HepG2 (cell line): ENCODE data around the gene ITCH. TPM values are rescaled to one million over a fixed set of nuclear protein-coding genes. Genes with fewer than 3 reads are reported as not detected.

Source experiments
- AKAP8 ChIP-seq: sonication (generic); formaldehyde crosslinking; IDR thresholded peaks from 2 replicates; pipeline ENCODE4 v1.5.1; 2020; ENCODE audit warnings: mild to moderate bottlenecking, missing genetic modification reagents
- DNMT1 ChIP-seq: sonication (generic); formaldehyde crosslinking; IDR thresholded peaks from 2 replicates; pipeline ENCODE4 v1.5.1; 2020; ENCODE audit warnings: mild to moderate bottlenecking, missing genetic modification reagents
- ERF ChIP-seq: IDR thresholded peaks from 2 replicates; pipeline ENCODE4 v1.6.1; 2018; ENCODE audit warnings: missing biosample characterization, missing genetic modification reagents
- FOSL2 ChIP-seq: sonication (generic); formaldehyde crosslinking; IDR thresholded peaks from 2 replicates; pipeline ENCODE4 v1.4.0; 2020; ENCODE audit warnings: missing genetic modification reagents
- FOXP4 ChIP-seq: sonication (generic); formaldehyde crosslinking; IDR thresholded peaks from 2 replicates; pipeline ENCODE4 v1.4.0; 2020; ENCODE audit warnings: missing genetic modification reagents
- GMEB2 ChIP-seq: IDR thresholded peaks from 2 replicates; pipeline ENCODE4 v1.6.1; 2016; ENCODE audit warnings: missing biosample characterization, missing genetic modification reagents, low read depth
- MIER3 ChIP-seq: IDR thresholded peaks from 2 replicates; pipeline ENCODE4 v1.6.1; 2016; ENCODE audit warnings: missing compliant biosample characterization, borderline replicate concordance
- NBN ChIP-seq: fragments of 450-650 bp; conservative IDR thresholded peaks from 2 replicates; pipeline ENCODE4 v1.6.1; 2017
- NR3C1 ChIP-seq: sonication (generic); formaldehyde crosslinking; IDR thresholded peaks from 2 replicates; pipeline ENCODE4 v1.4.0; 2020; ENCODE audit warnings: missing genetic modification reagents
- SALL2 ChIP-seq: sonication (generic); formaldehyde crosslinking; IDR thresholded peaks from 2 replicates; pipeline ENCODE4 v1.8.1; 2023; ENCODE audit warnings: mild to moderate bottlenecking, missing genetic modification reagents, inconsistent platforms
- SMAD9 ChIP-seq: sonication (generic); formaldehyde crosslinking; IDR thresholded peaks from 2 replicates; pipeline ENCODE4 v1.5.1; 2020; ENCODE audit warnings: mild to moderate bottlenecking, missing genetic modification reagents
- THAP9 ChIP-seq: sonication (generic); formaldehyde crosslinking; IDR thresholded peaks from 2 replicates; pipeline ENCODE4; 2020; ENCODE audit warnings: missing genetic modification reagents, mild to moderate bottlenecking, borderline replicate concordance
- TP53 ChIP-seq: sonication (generic); formaldehyde crosslinking; conservative IDR thresholded peaks from 2 replicates; pipeline ENCODE4 v1.4.0; 2020; ENCODE audit warnings: missing genetic modification reagents
- ZBTB43 ChIP-seq: sonication (generic); formaldehyde crosslinking; conservative IDR thresholded peaks from 2 replicates; pipeline ENCODE4 v1.4.0; 2020; ENCODE audit warnings: missing genetic modification reagents
- ZNF550 ChIP-seq: sonication (generic); formaldehyde crosslinking; IDR thresholded peaks from 2 replicates; pipeline ENCODE4 v1.4.0; 2020; ENCODE audit warnings: mild to moderate bottlenecking, missing genetic modification reagents, borderline replicate concordance
- ZNF569 ChIP-seq: sonication (generic); formaldehyde crosslinking; IDR thresholded peaks from 2 replicates; pipeline ENCODE4 v1.5.0; 2020; ENCODE audit warnings: mild to moderate bottlenecking, missing genetic modification reagents, moderate library complexity, borderline replicate concordance
- ZNF572 ChIP-seq: sonication (generic); formaldehyde crosslinking; IDR thresholded peaks from 2 replicates; pipeline ENCODE4 v1.5.1; 2020; ENCODE audit warnings: mild to moderate bottlenecking, missing genetic modification reagents
- ZNF607 ChIP-seq: sonication (generic); formaldehyde crosslinking; IDR thresholded peaks from 2 replicates; pipeline ENCODE4 v1.5.1; 2020; ENCODE audit warnings: missing genetic modification reagents, mild to moderate bottlenecking, borderline replicate concordance
- ZNF768 ChIP-seq: sonication (generic); formaldehyde crosslinking; IDR thresholded peaks from 2 replicates; pipeline ENCODE4 v1.4.0; 2020; ENCODE audit warnings: missing genetic modification reagents
- ZNF879 ChIP-seq: sonication (generic); formaldehyde crosslinking; IDR thresholded peaks from 2 replicates; pipeline ENCODE4 v1.8.1; 2023; ENCODE audit warnings: missing genetic modification reagents
- ZSCAN21 ChIP-seq: sonication (generic); formaldehyde crosslinking; IDR thresholded peaks from 2 replicates; pipeline ENCODE4 v1.8.0; 2022; ENCODE audit warnings: mild to moderate bottlenecking, missing genetic modification reagents, moderate library complexity, borderline replicate concordance
- polyA plus RNA-seq, 8 experiments: library from polyadenylated mRNA; depleted of rRNA in 3 of 8; stranded (reverse) in 7 of 8; unstranded in 1 of 8; fragments of >200 nt; fragmentation: Illumina TruSeq in 4 of 8; extraction: Trizol in 4 of 8; gene quantifications; 2 replicates each; pipeline versions ENCODE4 v1.2.1 to v1.2.3, GENCODE V29; 2011 to 2016; ENCODE audit warnings: low read depth in 4 of 8, missing spikeins in 1 of 8, mixed read lengths in 1 of 8; ENCODE audit not compliant: insufficient read depth in 1 of 8
- total RNA-seq, 5 experiments: library from RNA; depleted of rRNA; stranded (reverse); fragments of >200 nt; fragmentation: Illumina TruSeq; extraction: Trizol; gene quantifications; 2 replicates each; pipeline ENCODE4 v1.2.3, GENCODE V29; 2016; ENCODE audit warnings: low read depth in 1 of 5
- TF ChIP-seq, protein P1 (sequence below): sonication (generic); formaldehyde crosslinking; IDR thresholded peaks from 2 replicates; pipeline ENCODE4 v1.4.0; 2020; ENCODE audit warnings: mild to moderate bottlenecking, missing genetic modification reagents

The ITCH gene
- total and polyA plus RNA-seq, 2 of the 13 experiments (the other 11 are each of a cell fraction or from before 2014, with no cell fraction given): 20.5 to 112 TPM

- TF ChIP-seq TP53 (CRISPR knock-in tag) (0 out of 2 replicates have a peak, but pooled peaks have one; percentile 17), AKAP8 (CRISPR knock-in tag) (0 out of 2 replicates have a peak, but pooled peaks have one; percentile 12), ERF (CRISPR knock-in tag) (no peak; the same call in 1 of the 2 replicates), THAP9 (no peak; the same call in 1 of the 2 replicates), NBN (no peak), ZNF879 (no peak), ZSCAN21 (no peak), NR3C1 (no peak), ZNF607 (CRISPR knock-in tag) (no peak; the same call in 1 of the 2 replicates), MIER3 (CRISPR knock-in tag) (0 out of 2 replicates have a peak, but pooled peaks have one; percentile 47), FOSL2 (no peak; the same call in 1 of the 2 replicates), ZNF768 (CRISPR knock-in tag) (no peak), GMEB2 (no peak), ZNF572 (CRISPR knock-in tag) (peak; percentile 88), ZBTB43 (CRISPR knock-in tag) (no peak), FOXP4 (no peak), DNMT1 (CRISPR knock-in tag) (no peak), ZNF550 (CRISPR knock-in tag) (0 out of 2 replicates have a peak, but pooled peaks have one; percentile 22), SALL2 (CRISPR knock-in tag) (peak; percentile 64; the same call in 1 of the 2 replicates), ZNF569 (CRISPR knock-in tag) (no peak), SMAD9 (CRISPR knock-in tag) (peak; percentile 81; the same call in 1 of the 2 replicates)
- TF ChIP-seq, protein P1, sequence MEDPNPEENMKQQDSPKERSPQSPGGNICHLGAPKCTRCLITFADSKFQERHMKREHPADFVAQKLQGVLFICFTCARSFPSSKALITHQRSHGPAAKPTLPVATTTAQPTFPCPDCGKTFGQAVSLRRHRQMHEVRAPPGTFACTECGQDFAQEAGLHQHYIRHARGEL (CRISPR knock-in tag): no peak
Measured at GRCh38 chr20:34515484-34516246, 152.6 kb downstream of the ITCH start (continued).
